K562 (cell line): ENCODE data around the gene CUEDC2. TPM values are rescaled to one million over a fixed set of nuclear protein-coding genes. Genes with fewer than 3 reads are reported as not detected.

Experiments
- CCAR2 ChIP-seq: fragments of 200-400 bp; formaldehyde crosslinking; IDR thresholded peaks from 2 replicates; pipeline ENCODE4 v1.6.1; 2017; ENCODE audit warnings: mild to moderate bottlenecking, low read depth, low read length
- FOXA3 ChIP-seq, 2 experiments: fragments of 450-650 bp in 1 of 2; sonication (generic) in 1 of 2; formaldehyde crosslinking; IDR thresholded peaks in 1 of 2; conservative IDR thresholded peaks in 1 of 2; 2 replicates each; pipeline versions ENCODE4 v1.4.0 to v1.8.0; 2020 to 2022; ENCODE audit warnings: mild to moderate bottlenecking in 2 of 2, missing genetic modification reagents in 1 of 2
- FOXK2 ChIP-seq, 2 experiments: fragments of 450-650 bp; IDR thresholded peaks in 1 of 2; conservative IDR thresholded peaks in 1 of 2; 2 replicates each; pipeline ENCODE4 v1.6.1; 2016; ENCODE audit warnings: low read depth in 2 of 2, mild to moderate bottlenecking in 1 of 2
- MAX ChIP-seq: sonication (generic); formaldehyde crosslinking; IDR thresholded peaks from 2 replicates; pipeline ENCODE4 v1.9.0; 2022; ENCODE audit warnings: mild to moderate bottlenecking, missing genetic modification reagents
- MGA ChIP-seq: fragments of 450-650 bp; IDR thresholded peaks from 2 replicates; pipeline ENCODE4 v1.6.1; 2016; ENCODE audit warnings: mild to moderate bottlenecking, moderate library complexity
- RBM25 ChIP-seq: fragments of 200-400 bp; formaldehyde crosslinking; IDR thresholded peaks from 2 replicates; pipeline ENCODE4 v1.6.1; 2018; ENCODE audit warnings: low read length, low read depth, moderate library complexity; ENCODE audit not compliant: severe bottlenecking
- TEAD1 ChIP-seq, 2 experiments: fragments of 450-650 bp in 1 of 2; sonication (generic) in 1 of 2; formaldehyde crosslinking; IDR thresholded peaks; 2 replicates each; pipeline versions ENCODE4 v1.4.0 to v1.8.0; 2020 to 2022; ENCODE audit warnings: mild to moderate bottlenecking in 2 of 2, missing genetic modification reagents in 1 of 2
- TFAM ChIP-seq: fragments of 250-450 bp; sonication (Bioruptor Pico); conservative IDR thresholded peaks from 2 replicates; pipeline ENCODE4 v1.5.0; 2021; ENCODE audit warnings: mild to moderate bottlenecking, moderate library complexity
- TRIM24 ChIP-seq, 2 experiments: fragments of 450-650 bp; IDR thresholded peaks; 2 replicates each; pipeline ENCODE4 v1.6.1; 2016
- USF1 ChIP-seq: sonication (generic); formaldehyde crosslinking; IDR thresholded peaks from 2 replicates; pipeline ENCODE4 v1.9.0; 2022; ENCODE audit warnings: mild to moderate bottlenecking, missing genetic modification reagents
- XRCC5 ChIP-seq: fragments of 200-400 bp; formaldehyde crosslinking; IDR thresholded peaks from 2 replicates; pipeline ENCODE4 v1.6.1; 2017; ENCODE audit warnings: low read depth, mild to moderate bottlenecking, low read length
- ZBTB34 ChIP-seq: fragments of 250-450 bp; sonication (Bioruptor Pico); IDR thresholded peaks from 2 replicates; pipeline ENCODE4 v1.8.0; 2021; ENCODE audit warnings: mild to moderate bottlenecking, moderate library complexity
- ZNF431 ChIP-seq: sonication (generic); formaldehyde crosslinking; IDR thresholded peaks from 2 replicates; pipeline ENCODE4 v1.8.0; 2022; ENCODE audit warnings: mild to moderate bottlenecking, missing genetic modification reagents
- polyA plus RNA-seq, 8 experiments: library from polyadenylated mRNA; depleted of rRNA in 4 of 8; stranded (reverse) in 5 of 8; unstranded in 3 of 8; fragments of >200 nt; fragmentation: Nextera tagmentation in 2 of 8; fragmentation: Illumina TruSeq in 1 of 8; extraction: Ambion mirVana in 2 of 8; extraction: Trizol in 1 of 8; gene quantifications; 2 replicates each; pipeline versions ENCODE4 v1.2.1 to v1.2.3, GENCODE V29; 2011 to 2014; ENCODE audit warnings: inconsistent platforms in 1 of 8, missing spikeins in 1 of 8
- total RNA-seq, 7 experiments: library from RNA; depleted of rRNA in 6 of 7; stranded (reverse); fragments of >200 nt in 6 of 7; fragmentation: Illumina TruSeq in 2 of 7; extraction: Trizol in 2 of 7; gene quantifications; 2 replicates each; pipeline versions ENCODE4 v1.2.1 to v1.2.3, GENCODE V29; 2011 to 2021; ENCODE audit warnings: low replicate concordance in 1 of 7

Gene CUEDC2
- total and polyA plus RNA-seq, 9 of the 15 experiments (the other 6 are each of a cell fraction or from before 2014, with no cell fraction given): 8.5 to 48.9 (median 27.4) TPM

GRCh38 chr10:102418622-102419268, 13.6 kb downstream of the CUEDC2 start, which contains the start of gene PSD (continued):
- TF ChIP-seq MGA (peak; percentile 70), XRCC5 (no peak), FOXA3 (CRISPR knock-in tag; conservative IDR thresholded peaks at IDR 0.05 in 1 of 2, IDR thresholded peaks at IDR 0.05 in 1 of 2) (0 out of 4 replicates have a peak, but pooled peaks of 1 of the 2 experiments have one; percentile 54), FOXK2 (conservative IDR thresholded peaks at IDR 0.05 in 1 of 2, IDR thresholded peaks at IDR 0.05 in 1 of 2; ENCODE audit: low read depth in 2 of 2) (no peak), USF1 (CRISPR knock-in tag) (peak; percentile 49), TFAM (CRISPR knock-in tag) (no peak), ZBTB34 (no peak), ZNF431 (CRISPR knock-in tag) (peak; percentile 25; the same call in 1 of the 2 replicates), TEAD1 (CRISPR knock-in tag; IDR thresholded peaks at IDR 0.05) (peak in 1 of 2 experiments; percentile 52; a peak in 1 of 4 replicates), TRIM24 (IDR thresholded peaks at IDR 0.05) (no peak), MAX (CRISPR knock-in tag) (peak; percentile 87), RBM25 (no peak), CCAR2 (no peak)
